HFFc6 (cell line): ENCODE results near the gene SLC32A1. TPM values are rescaled to one million over a fixed set of nuclear protein-coding genes. Genes with fewer than 3 reads are reported as not detected.

Source experiments
- DNase-seq: peaks from one replicate; pipeline ENCODE4 v3.0.0-alpha.2; 2018
- H3K27ac Mint-ChIP-seq: 2 replicates; pipeline ENCODE4 v1.8.0; 2020; ENCODE audit warnings: mild to moderate bottlenecking, mixed read lengths
- H3K27me3 Mint-ChIP-seq: 2 replicates; pipeline ENCODE4 v1.8.0; 2021; ENCODE audit warnings: mild to moderate bottlenecking, moderate library complexity, mixed read lengths; ENCODE audit not compliant: insufficient read depth
- H3K36me3 Mint-ChIP-seq: 2 replicates; pipeline ENCODE4 v1.8.0; 2021; ENCODE audit warnings: low read depth, mixed read lengths
- H3K4me1 Mint-ChIP-seq: 2 replicates; pipeline ENCODE4 v1.8.0; 2020; ENCODE audit warnings: low read depth, mixed read lengths
- H3K4me3 Mint-ChIP-seq: 2 replicates; pipeline ENCODE4 v1.8.0; 2020; ENCODE audit warnings: mild to moderate bottlenecking, moderate library complexity, mixed read lengths
- H3K9me3 Mint-ChIP-seq: 2 replicates; pipeline ENCODE4 v1.8.0; 2020; ENCODE audit warnings: mild to moderate bottlenecking, mixed read lengths
- total RNA-seq, 6 experiments: library from RNA; stranded (reverse); fragmentation: NEBNext Ultra II Directional; extraction: Animal tissue kit (Norgen Biotek cat#: 25700); gene quantifications; 2 replicates in 1 of 6; 3 replicates in 5 of 6; pipeline ENCODE4 v1.2.3, GENCODE V29; 2021
- TF ChIP-seq, protein P1 (sequence below): fragments of 200-600 bp; sonication (generic); IDR thresholded peaks from 2 replicates; pipeline ENCODE4 v1.5.0; 2021; ENCODE audit warnings: antibody characterized with exemption, mild to moderate bottlenecking

SLC32A1 gene
- total RNA-seq, 6 experiments from 2014 or later = not detected

DNA sequence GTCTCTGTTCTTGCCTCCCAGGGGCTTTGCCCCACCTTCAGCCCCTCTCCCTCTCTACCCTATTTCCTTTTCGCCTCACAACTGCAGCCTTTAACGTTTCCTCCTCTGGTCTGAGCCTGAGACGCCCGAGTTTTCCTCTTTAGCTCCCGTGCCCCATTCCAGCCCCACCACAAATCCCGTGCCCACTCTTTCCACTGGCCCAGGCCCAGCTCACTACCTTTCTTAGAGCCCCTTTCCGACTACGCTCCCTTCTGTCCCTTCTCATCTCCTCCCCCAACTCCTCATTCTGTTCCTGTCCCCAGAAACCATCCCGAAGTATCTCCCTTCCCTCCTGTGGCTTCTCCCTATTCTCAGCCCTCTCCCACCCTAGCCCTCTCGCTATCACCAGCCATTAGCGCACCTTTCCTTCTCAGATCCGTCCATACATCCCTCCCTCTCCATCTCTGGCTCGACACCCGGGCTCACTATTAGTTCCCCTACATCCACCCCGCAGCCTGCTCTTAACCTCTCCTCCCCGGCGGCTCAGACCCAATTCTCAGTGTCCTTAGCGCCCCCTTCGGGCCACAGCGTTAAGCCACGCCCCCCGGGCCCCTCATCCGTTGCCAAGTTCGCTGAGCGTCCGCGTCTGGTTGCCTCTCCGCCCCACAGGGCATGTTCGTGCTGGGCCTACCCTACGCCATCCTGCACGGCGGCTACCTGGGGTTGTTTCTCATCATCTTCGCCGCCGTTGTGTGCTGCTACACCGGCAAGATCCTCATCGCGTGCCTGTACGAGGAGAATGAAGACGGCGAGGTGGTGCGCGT is 2.7 kb downstream of the SLC32A1 start:
- no peak for DNase-seq
- H3K9me3 Mint-ChIP-seq = peaks cover 13% of the 10 kb centered on the region; the same call in 1 of the 2 replicates
- peaks cover 6% of the 10 kb centered on the region for H3K4me1 Mint-ChIP-seq
- peaks cover 72% of the 10 kb centered on the region for H3K27me3 Mint-ChIP-seq
- H3K27ac Mint-ChIP-seq = no peak overlapping the region
- peaks cover 11% of the 10 kb centered on the region for H3K36me3 Mint-ChIP-seq
- TF ChIP-seq, protein P1, sequence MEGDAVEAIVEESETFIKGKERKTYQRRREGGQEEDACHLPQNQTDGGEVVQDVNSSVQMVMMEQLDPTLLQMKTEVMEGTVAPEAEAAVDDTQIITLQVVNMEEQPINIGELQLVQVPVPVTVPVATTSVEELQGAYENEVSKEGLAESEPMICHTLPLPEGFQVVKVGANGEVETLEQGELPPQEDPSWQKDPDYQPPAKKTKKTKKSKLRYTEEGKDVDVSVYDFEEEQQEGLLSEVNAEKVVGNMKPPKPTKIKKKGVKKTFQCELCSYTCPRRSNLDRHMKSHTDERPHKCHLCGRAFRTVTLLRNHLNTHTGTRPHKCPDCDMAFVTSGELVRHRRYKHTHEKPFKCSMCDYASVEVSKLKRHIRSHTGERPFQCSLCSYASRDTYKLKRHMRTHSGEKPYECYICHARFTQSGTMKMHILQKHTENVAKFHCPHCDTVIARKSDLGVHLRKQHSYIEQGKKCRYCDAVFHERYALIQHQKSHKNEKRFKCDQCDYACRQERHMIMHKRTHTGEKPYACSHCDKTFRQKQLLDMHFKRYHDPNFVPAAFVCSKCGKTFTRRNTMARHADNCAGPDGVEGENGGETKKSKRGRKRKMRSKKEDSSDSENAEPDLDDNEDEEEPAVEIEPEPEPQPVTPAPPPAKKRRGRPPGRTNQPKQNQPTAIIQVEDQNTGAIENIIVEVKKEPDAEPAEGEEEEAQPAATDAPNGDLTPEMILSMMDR = peak; percentile 35; the same call in 1 of the 2 replicates
- no peak overlapping the region for H3K4me3 Mint-ChIP-seq

DNA sequence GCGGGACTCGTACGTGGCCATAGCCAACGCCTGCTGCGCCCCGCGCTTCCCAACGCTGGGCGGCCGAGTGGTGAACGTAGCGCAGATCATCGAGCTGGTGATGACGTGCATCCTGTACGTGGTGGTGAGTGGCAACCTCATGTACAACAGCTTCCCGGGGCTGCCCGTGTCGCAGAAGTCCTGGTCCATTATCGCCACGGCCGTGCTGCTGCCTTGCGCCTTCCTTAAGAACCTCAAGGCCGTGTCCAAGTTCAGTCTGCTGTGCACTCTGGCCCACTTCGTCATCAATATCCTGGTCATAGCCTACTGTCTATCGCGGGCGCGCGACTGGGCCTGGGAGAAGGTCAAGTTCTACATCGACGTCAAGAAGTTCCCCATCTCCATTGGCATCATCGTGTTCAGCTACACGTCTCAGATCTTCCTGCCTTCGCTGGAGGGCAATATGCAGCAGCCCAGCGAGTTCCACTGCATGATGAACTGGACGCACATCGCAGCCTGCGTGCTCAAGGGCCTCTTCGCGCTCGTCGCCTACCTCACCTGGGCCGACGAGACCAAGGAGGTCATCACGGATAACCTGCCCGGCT is 3.4 kb downstream of the SLC32A1 start:
- peaks cover 6% of the 10 kb centered on the region for H3K4me1 Mint-ChIP-seq
- H3K9me3 Mint-ChIP-seq = peaks cover 13% of the 10 kb centered on the region; the same call in 1 of the 2 replicates
- H3K27me3 Mint-ChIP-seq = peaks cover 68% of the 10 kb centered on the region
- TF ChIP-seq, protein P1 = no peak
- H3K36me3 Mint-ChIP-seq = peaks cover 11% of the 10 kb centered on the region
- no peak overlapping the region for H3K4me3 Mint-ChIP-seq
- DNase-seq = no peak
- no peak overlapping the region for H3K27ac Mint-ChIP-seq

DNA sequence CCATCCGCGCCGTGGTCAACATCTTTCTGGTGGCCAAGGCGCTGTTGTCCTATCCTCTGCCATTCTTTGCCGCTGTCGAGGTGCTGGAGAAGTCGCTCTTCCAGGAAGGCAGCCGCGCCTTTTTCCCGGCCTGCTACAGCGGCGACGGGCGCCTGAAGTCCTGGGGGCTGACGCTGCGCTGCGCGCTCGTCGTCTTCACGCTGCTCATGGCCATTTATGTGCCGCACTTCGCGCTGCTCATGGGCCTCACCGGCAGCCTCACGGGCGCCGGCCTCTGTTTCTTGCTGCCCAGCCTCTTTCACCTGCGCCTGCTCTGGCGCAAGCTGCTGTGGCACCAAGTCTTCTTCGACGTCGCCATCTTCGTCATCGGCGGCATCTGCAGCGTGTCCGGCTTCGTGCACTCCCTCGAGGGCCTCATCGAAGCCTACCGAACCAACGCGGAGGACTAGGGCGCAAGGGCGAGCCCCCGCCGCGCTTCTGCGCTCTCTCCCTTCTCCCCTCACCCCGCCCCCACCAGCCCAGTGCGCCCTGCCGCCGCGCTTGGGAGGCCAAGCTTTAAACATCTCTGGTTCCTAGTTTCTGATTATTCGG is 4.0 kb downstream of the SLC32A1 start:
- Mint-ChIP-seq H3K4me1 (peaks cover 2% of the 10 kb centered on the region), H3K27me3 (peaks cover 69% of the 10 kb centered on the region), H3K36me3 (peaks cover 11% of the 10 kb centered on the region), H3K4me3 (no peak overlapping the region), H3K9me3 (peaks cover 13% of the 10 kb centered on the region; the same call in 1 of the 2 replicates), H3K27ac (no peak overlapping the region)
- DNase-seq = no peak
- TF ChIP-seq, protein P1 = no peak

DNA sequence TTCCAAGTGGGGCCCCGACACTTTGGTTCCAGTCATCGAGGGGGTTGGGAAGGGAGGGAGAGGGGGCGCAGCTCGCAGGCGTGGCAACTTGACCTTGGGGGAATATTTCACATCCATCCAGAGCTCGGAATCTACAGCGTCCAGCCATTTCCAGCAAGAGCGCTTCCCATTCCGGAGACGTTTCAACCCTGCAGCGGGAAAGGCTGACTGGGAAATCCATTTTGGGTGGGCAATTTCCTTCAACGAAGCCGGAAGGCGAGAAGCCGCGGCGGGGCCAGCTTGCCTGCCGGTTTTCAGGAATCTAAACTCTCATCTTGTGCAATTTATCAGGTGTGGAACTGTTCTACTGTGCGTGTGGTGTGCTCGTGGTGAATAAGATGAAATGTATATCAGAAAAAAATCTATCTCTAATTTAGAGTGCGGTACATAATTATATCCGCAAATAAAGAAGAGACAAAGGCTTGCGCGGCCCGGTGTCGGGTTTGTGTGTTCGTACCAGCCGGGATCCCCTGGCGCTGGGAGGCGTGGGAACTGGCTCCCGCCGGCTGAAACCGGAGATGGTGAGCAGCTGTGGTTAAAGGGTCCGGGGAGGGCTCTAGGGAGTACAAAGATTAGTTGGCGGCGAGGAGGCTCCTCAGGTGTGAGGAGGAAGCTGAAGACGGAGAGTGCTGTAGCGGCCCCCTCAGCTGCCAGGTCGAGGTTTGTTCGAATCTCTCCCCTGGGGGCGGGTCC is 4.8 kb downstream of the SLC32A1 start:
- Mint-ChIP-seq H3K4me1 (no peaks in the 10 kb centered on the region; the same call in 1 of the 2 replicates), H3K4me3 (no peak overlapping the region), H3K27ac (no peak overlapping the region)

DNA sequence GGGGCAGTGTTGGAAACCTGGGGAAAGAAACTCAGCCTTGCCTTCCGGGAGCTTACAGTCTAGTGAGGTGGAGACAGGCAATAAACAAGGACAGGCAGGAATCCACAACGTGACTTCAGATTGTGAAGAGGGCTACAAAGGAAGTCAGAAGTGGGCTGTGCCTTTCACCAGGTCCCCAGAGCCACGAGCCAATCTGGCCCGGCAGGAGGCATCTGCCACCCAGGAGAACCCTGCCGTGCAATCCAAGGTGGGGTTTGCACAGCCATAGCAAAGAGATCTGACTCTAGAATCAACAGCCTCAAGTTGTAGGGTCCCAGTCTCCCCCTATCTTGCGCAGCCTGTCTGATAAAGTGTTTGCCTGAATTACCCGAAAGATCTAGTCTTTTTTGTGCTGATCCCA is 5.5 kb downstream of the SLC32A1 start:
- DNase-seq = no peak
- Mint-ChIP-seq H3K27ac (no peak overlapping the region), H3K9me3 (peaks cover 13% of the 10 kb centered on the region; the same call in 1 of the 2 replicates), H3K4me1 (no peaks in the 10 kb centered on the region; the same call in 1 of the 2 replicates), H3K27me3 (peaks cover 71% of the 10 kb centered on the region), H3K4me3 (no peak overlapping the region), H3K36me3 (peaks cover 11% of the 10 kb centered on the region)
- TF ChIP-seq, protein P1 = no peak

More for the DNA sequence above, 4.8 kb downstream of the SLC32A1 start:
- Mint-ChIP-seq H3K9me3 (peaks cover 13% of the 10 kb centered on the region; the same call in 1 of the 2 replicates), H3K36me3 (peaks cover 11% of the 10 kb centered on the region), H3K27me3 (peaks cover 70% of the 10 kb centered on the region)
- DNase-seq = no peak
- TF ChIP-seq, protein P1 = no peak
